Mesendoderm (in vitro differentiated cells): ENCODE results near the gene NDUFAF2.

Source experiments
- DNase-seq: peaks from one replicate; pipeline ENCODE4 v3.0.0; 2013
- H2AK5ac ChIP-seq: 2 replicates; pipeline ENCODE4 v1.6.1; 2013; ENCODE audit warnings: low read length, inconsistent platforms
- H2BK120ac ChIP-seq: 2 replicates; pipeline ENCODE4 v1.6.1; 2013; ENCODE audit warnings: low read depth, mild to moderate bottlenecking, low read length, moderate library complexity, mixed read lengths
- H2BK15ac ChIP-seq: replicated peaks from 2 replicates; pipeline ENCODE4 v1.6.1; 2013; ENCODE audit warnings: low read depth, mild to moderate bottlenecking, moderate library complexity
- H2BK5ac ChIP-seq: 2 replicates; pipeline ENCODE4 v1.6.1; 2013; ENCODE audit warnings: low read length, inconsistent platforms
- H3K18ac ChIP-seq: 2 replicates; pipeline ENCODE4 v1.6.1; 2013; ENCODE audit warnings: mild to moderate bottlenecking, low read length, mixed read lengths
- H3K23ac ChIP-seq: one replicate; pipeline ENCODE4 v1.6.1; 2013; ENCODE audit warnings: low read length
- H3K27ac ChIP-seq: 2 replicates; pipeline ENCODE4 v1.5.1; 2013; ENCODE audit warnings: low read depth, mild to moderate bottlenecking, inconsistent platforms, low read length, moderate library complexity
- H3K27me3 ChIP-seq: 2 replicates; pipeline ENCODE4 v1.6.1; 2013; ENCODE audit warnings: low read length, control low read depth, mild to moderate bottlenecking, inconsistent platforms; ENCODE audit not compliant: insufficient read depth, poor library complexity
- H3K36me3 ChIP-seq: 2 replicates; pipeline ENCODE4 v1.6.1; 2013; ENCODE audit warnings: low read length, inconsistent platforms; ENCODE audit not compliant: control insufficient read depth, insufficient read depth
- H3K4ac ChIP-seq: one replicate; pipeline ENCODE4 v1.6.1; 2013; ENCODE audit warnings: low read depth, mild to moderate bottlenecking, low read length, moderate library complexity
- H3K4me1 ChIP-seq: 2 replicates; pipeline ENCODE4 v1.6.1; 2013; ENCODE audit warnings: low read depth, low read length, inconsistent platforms; ENCODE audit not compliant: control insufficient read depth
- H3K4me2 ChIP-seq: 2 replicates; pipeline ENCODE4 v1.6.1; 2013; ENCODE audit warnings: low read length
- H3K4me3 ChIP-seq: 2 replicates; pipeline ENCODE4 v1.5.1; 2013; ENCODE audit warnings: mild to moderate bottlenecking, low read length
- H3K56ac ChIP-seq: one replicate; pipeline ENCODE4 v1.6.1; 2013; ENCODE audit warnings: low read length
- H3K79me1 ChIP-seq: 2 replicates; pipeline ENCODE4 v1.6.1; 2013; ENCODE audit warnings: low read length, inconsistent platforms
- H3K79me2 ChIP-seq: 2 replicates; pipeline ENCODE4 v1.6.1; 2013; ENCODE audit warnings: mild to moderate bottlenecking, low read length; ENCODE audit not compliant: control insufficient read depth, insufficient read depth
- H3K9ac ChIP-seq: 2 replicates; pipeline ENCODE4 v1.6.1; 2013; ENCODE audit warnings: low read length, inconsistent platforms
- H4K5ac ChIP-seq: one replicate; pipeline ENCODE4 v1.6.1; 2013; ENCODE audit warnings: low read length
- H4K8ac ChIP-seq: one replicate; pipeline ENCODE4 v1.6.1; 2013; ENCODE audit warnings: low read depth, mild to moderate bottlenecking, control low read depth, low read length, moderate library complexity
- WGBS: extraction: QIAGEN DNeasy Blood & Tissue Kit; methylation state at CpG from one replicate; pipeline ENCODE4 v1.1.7; 2013; ENCODE audit warnings: low lambda C conversion rate, missing lambda C conversion rate; ENCODE audit not compliant: insufficient coverage; ENCODE audit errors: extremely low coverage; 5-methylcytosine and 5-hydroxymethylcytosine counted together

The NDUFAF2 gene

DNA sequence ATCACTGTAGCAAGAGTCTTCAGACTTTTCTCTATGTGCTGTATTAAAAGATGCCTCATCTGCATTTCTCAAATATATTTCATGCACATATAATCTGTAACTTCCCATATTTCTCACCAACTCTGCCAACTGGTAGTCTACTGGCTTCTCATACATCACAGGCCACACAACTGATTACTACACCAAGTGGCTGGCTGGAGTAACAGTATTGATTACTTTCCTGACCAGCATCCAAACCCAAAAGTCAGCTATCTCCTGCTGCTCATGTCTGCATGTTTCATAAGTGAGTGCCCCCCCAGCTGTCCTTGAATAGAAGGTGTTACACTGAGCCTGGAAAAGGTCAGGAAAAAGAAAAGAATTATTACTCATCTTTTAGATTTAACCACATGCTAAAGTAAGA is 17.6 kb upstream of the NDUFAF2 start:
- Histone ChIP-seq H3K4ac (no peak overlapping the region), H4K8ac (no peak overlapping the region), H3K18ac (no peak overlapping the region), H3K56ac (no peak overlapping the region), H3K4me3 (no peak overlapping the region), H2AK5ac (no peak overlapping the region), H3K36me3 (no peaks in the 10 kb centered on the region), H3K9ac (no peak overlapping the region), H3K79me2 (no peaks in the 10 kb centered on the region), H3K4me2 (no peak overlapping the region), H2BK5ac (no peak overlapping the region), H3K27ac (no peak overlapping the region), H3K23ac (no peak overlapping the region), H2BK15ac (no peak overlapping the region), H3K4me1 (no peaks in the 10 kb centered on the region), H4K5ac (no peak overlapping the region), H2BK120ac (no peak overlapping the region), H3K27me3 (no peaks in the 10 kb centered on the region), H3K79me1 (no peaks in the 10 kb centered on the region)
- DNase-seq, result no peak

DNA sequence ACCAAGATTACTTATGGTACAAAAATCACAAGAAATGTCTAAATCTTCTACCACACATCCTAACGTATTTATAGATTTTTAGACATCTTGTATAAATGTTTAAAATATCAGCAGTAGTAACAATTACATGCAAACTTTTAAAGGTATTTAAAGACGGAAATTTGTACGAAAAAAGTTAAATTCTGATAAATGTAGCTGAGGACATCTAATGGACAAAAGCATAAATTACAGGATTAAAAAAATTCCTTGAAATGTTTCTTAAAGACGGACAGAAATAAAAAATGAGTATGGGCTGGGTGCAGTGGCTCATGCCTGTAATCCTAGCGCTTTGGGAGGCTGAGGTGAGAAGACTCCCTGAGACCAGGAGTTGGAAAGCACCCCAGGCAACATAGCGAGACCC is 16.0 kb upstream of the NDUFAF2 start:
- no peak overlapping the region for H3K23ac ChIP-seq
- H3K79me1 ChIP-seq, result no peaks in the 10 kb centered on the region
- H4K5ac ChIP-seq, result no peak overlapping the region
- WGBS, result 93% methylated on average over 3 of the region's 6 CpGs
- no peaks in the 10 kb centered on the region for H3K79me2 ChIP-seq
- no peak overlapping the region for H3K4me3 ChIP-seq
- H3K27ac ChIP-seq, result no peak overlapping the region
- H4K8ac ChIP-seq, result no peak overlapping the region
- no peaks in the 10 kb centered on the region for H3K36me3 ChIP-seq
- H3K4me2 ChIP-seq, result no peak overlapping the region
- no peak for DNase-seq
- H2BK120ac ChIP-seq, result no peak overlapping the region
- H3K18ac ChIP-seq, result no peak overlapping the region
- no peak overlapping the region for H2AK5ac ChIP-seq
- no peaks in the 10 kb centered on the region for H3K27me3 ChIP-seq
- no peak overlapping the region for H2BK15ac ChIP-seq
- no peak overlapping the region for H3K56ac ChIP-seq
- H2BK5ac ChIP-seq, result no peak overlapping the region
- no peak overlapping the region for H3K4ac ChIP-seq
- H3K4me1 ChIP-seq, result no peaks in the 10 kb centered on the region
- no peak overlapping the region for H3K9ac ChIP-seq

DNA sequence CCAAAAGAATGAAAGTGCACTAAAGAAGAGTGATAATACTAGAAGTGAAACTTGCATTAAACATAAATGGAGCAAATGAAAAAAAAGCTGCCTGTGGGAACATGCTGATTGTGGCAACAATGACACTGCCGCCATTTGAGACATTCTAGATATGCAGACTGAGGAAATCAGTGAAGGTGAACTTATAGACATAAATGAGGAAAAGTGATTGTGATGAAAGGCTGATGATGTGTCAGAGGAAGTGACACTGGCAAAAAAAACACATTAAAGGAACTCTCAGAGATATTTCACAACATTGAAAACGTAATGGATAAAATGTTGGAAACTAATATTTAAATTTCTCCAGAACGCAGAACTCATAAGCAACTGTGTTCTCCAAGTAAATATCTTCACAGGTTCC is 1.4 kb upstream of the NDUFAF2 start:
- H4K8ac ChIP-seq, result no peak overlapping the region
- no peak overlapping the region for H2BK15ac ChIP-seq
- H3K9ac ChIP-seq, result no peak overlapping the region
- H3K4me2 ChIP-seq, result no peak overlapping the region
- H2BK5ac ChIP-seq, result no peak overlapping the region
- H3K4me3 ChIP-seq, result no peak overlapping the region
- H3K4ac ChIP-seq, result no peak overlapping the region
- H3K56ac ChIP-seq, result no peak overlapping the region
- no peak for DNase-seq
- H3K4me1 ChIP-seq, result peaks cover 3% of the 10 kb centered on the region
- H3K27ac ChIP-seq, result no peak overlapping the region
- WGBS, result no CpG with 5 or more reads among the region's 3 CpGs
- no peak overlapping the region for H3K18ac ChIP-seq
- H3K36me3 ChIP-seq, result no peaks in the 10 kb centered on the region
- H3K27me3 ChIP-seq, result no peaks in the 10 kb centered on the region
- no peak overlapping the region for H2AK5ac ChIP-seq
- peaks cover 8% of the 10 kb centered on the region for H3K79me1 ChIP-seq
- H3K79me2 ChIP-seq, result peaks cover 12% of the 10 kb centered on the region
- no peak overlapping the region for H2BK120ac ChIP-seq
- no peak overlapping the region for H3K23ac ChIP-seq
- no peak overlapping the region for H4K5ac ChIP-seq

DNA sequence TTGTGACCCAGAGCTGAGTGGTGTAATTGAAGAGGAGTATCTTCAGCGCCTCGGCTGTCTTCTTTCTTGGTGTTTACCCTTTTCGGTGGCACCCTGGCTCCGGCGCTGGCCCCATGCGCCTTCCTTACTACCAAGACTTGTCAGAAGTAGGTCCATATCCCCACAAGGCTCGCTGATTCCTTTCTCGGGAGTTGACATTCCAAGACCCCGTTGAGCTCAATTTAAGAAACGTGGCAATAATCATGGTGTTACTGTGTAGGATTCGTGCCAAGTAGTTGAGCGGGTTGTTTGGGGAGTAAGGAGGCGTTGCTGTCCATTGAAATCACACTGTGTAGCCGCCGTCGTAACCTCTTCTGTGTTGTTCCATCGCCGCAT is 795 bp downstream of the NDUFAF2 start:
- H4K5ac ChIP-seq, result no peak overlapping the region
- no peaks in the 10 kb centered on the region for H3K27me3 ChIP-seq
- peak; percentile 53 for DNase-seq
- H3K4me1 ChIP-seq, result peaks cover 3% of the 10 kb centered on the region
- H2AK5ac ChIP-seq, result no peak overlapping the region
- no peak overlapping the region for H4K8ac ChIP-seq
- no peak overlapping the region for H2BK120ac ChIP-seq
- peak overlapping the region; percentile 88 for H3K4me3 ChIP-seq
- no peaks in the 10 kb centered on the region for H3K36me3 ChIP-seq
- H3K23ac ChIP-seq, result no peak overlapping the region
- H3K79me1 ChIP-seq, result peaks cover 4% of the 10 kb centered on the region
- no peak overlapping the region for H2BK15ac ChIP-seq
- peak overlapping the region; percentile 93 for H3K4me2 ChIP-seq
- no peak overlapping the region for H2BK5ac ChIP-seq
- H3K9ac ChIP-seq, result peak overlapping the region; percentile 82
- peak overlapping the region; percentile 89 for H3K56ac ChIP-seq
- no peak overlapping the region for H3K18ac ChIP-seq
- H3K27ac ChIP-seq, result no peak overlapping the region
- H3K4ac ChIP-seq, result no peak overlapping the region
- no CpG with 5 or more reads among the region's 18 CpGs for WGBS
- H3K79me2 ChIP-seq, result peaks cover 9% of the 10 kb centered on the region

DNA sequence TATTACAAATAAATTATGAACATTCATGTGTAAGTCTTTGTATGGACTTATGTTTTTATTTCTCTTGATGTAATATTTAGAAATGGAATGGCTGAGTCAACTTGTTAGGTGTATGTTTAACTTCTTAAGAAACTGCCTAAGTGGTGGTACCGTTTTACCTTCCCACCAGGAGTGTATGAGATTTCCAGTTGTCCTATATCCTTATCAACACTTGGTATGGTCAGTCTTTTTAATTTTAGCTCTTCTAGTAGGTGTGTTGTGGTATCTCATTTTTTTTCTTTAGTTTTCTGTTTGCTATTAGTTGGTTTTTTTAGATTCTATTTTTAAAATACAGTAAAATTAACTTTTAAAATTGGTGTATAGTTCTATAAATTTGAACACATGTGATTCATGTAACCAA is 3.7 kb downstream of the NDUFAF2 start:
- H3K79me1 ChIP-seq, result peaks cover 3% of the 10 kb centered on the region
- no peak overlapping the region for H3K9ac ChIP-seq
- no peak overlapping the region for H3K4ac ChIP-seq
- H3K56ac ChIP-seq, result no peak overlapping the region
- H3K4me2 ChIP-seq, result no peak overlapping the region
- no peak overlapping the region for H4K8ac ChIP-seq
- H3K27ac ChIP-seq, result no peak overlapping the region
- H2BK120ac ChIP-seq, result no peak overlapping the region
- no CpG with 5 or more reads among the region's 1 CpG for WGBS
- no peak overlapping the region for H4K5ac ChIP-seq
- no peak overlapping the region for H3K23ac ChIP-seq
- H3K4me1 ChIP-seq, result peaks cover 3% of the 10 kb centered on the region
- H3K4me3 ChIP-seq, result no peak overlapping the region
- H3K36me3 ChIP-seq, result no peaks in the 10 kb centered on the region
- no peak overlapping the region for H2BK15ac ChIP-seq
- no peak overlapping the region for H2AK5ac ChIP-seq
- H3K18ac ChIP-seq, result no peak overlapping the region
- no peak overlapping the region for H2BK5ac ChIP-seq
- no peaks in the 10 kb centered on the region for H3K27me3 ChIP-seq
- no peak for DNase-seq
- peaks cover 5% of the 10 kb centered on the region for H3K79me2 ChIP-seq

DNA sequence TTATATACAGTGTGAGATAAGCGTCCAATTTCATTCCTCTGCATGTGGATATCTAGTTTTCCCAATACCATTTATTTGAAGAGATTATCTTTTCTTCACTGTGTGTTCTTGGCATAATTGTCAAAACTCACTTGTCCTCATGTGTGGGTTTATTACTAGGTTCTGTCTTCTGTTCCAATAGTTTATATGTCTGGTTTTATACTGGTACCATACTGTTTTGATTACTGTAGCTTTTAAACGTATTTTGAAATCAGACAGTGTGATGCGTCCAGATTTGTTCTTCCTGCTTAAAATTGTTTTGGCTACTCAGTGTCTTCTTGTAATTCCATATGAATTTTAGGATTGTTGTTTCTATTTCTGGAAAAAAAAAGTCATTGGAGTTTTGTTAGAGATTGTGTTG is 10.2 kb downstream of the NDUFAF2 start:
- H2BK15ac ChIP-seq, result no peak overlapping the region
- no peak overlapping the region for H2BK120ac ChIP-seq
- no peaks in the 10 kb centered on the region for H3K79me1 ChIP-seq
- no peak overlapping the region for H3K4me2 ChIP-seq
- H3K23ac ChIP-seq, result no peak overlapping the region
- no peak overlapping the region for H2BK5ac ChIP-seq
- H3K9ac ChIP-seq, result no peak overlapping the region
- no peaks in the 10 kb centered on the region for H3K79me2 ChIP-seq
- DNase-seq, result no peak
- no peak overlapping the region for H3K56ac ChIP-seq
- no CpG with 5 or more reads among the region's 3 CpGs for WGBS
- H3K27me3 ChIP-seq, result no peaks in the 10 kb centered on the region
- no peak overlapping the region for H3K4me3 ChIP-seq
- H3K18ac ChIP-seq, result no peak overlapping the region
- no peak overlapping the region for H3K27ac ChIP-seq
- no peak overlapping the region for H2AK5ac ChIP-seq
- H4K5ac ChIP-seq, result no peak overlapping the region
- H3K4me1 ChIP-seq, result no peaks in the 10 kb centered on the region
- H3K4ac ChIP-seq, result no peak overlapping the region
- H3K36me3 ChIP-seq, result no peaks in the 10 kb centered on the region
- no peak overlapping the region for H4K8ac ChIP-seq
